Peyer's patch (tissue), 4 donors: ENCODE results near the gene NR2E1.

ENCODE experiments used
- CTCF ChIP-seq, 6 experiments: fragments of 450-650 bp in 4 of 6; fragments of 200-600 bp in 2 of 6; sonication (generic) in 1 of 6; IDR thresholded peaks; one replicate each; pipeline ENCODE4 v1.5.1; 2017 to 2019; ENCODE audit warnings: antibody characterized with exemption in 6 of 6, mild to moderate bottlenecking in 3 of 6, moderate library complexity in 1 of 6
- POLR2A ChIP-seq, 2 donors: fragments of 450-650 bp; IDR thresholded peaks; one replicate each; pipeline ENCODE4 v1.5.1; 2017; ENCODE audit warnings: antibody characterized with exemption in 2 of 2, mild to moderate bottlenecking in 2 of 2, moderate library complexity in 2 of 2

GRCh38 chr6:108163644-108164542 lies 1.9 kb upstream of the NR2E1 start:
- TF ChIP-seq POLR2A (IDR thresholded peaks at IDR 0.05) (no peak), CTCF (IDR thresholded peaks at IDR 0.05) (no peak)
